ENCODE data around the gene SYNPO2. TPM values are rescaled to one million over a fixed set of nuclear protein-coding genes. Genes with fewer than 3 reads are reported as not detected.

The SYNPO2 gene
- total and polyA plus RNA-seq, 2 of the 8 experiments (the other 6 are each of a cell fraction or from before 2014, with no cell fraction given): 0.50 to 4.2 TPM

DNA sequence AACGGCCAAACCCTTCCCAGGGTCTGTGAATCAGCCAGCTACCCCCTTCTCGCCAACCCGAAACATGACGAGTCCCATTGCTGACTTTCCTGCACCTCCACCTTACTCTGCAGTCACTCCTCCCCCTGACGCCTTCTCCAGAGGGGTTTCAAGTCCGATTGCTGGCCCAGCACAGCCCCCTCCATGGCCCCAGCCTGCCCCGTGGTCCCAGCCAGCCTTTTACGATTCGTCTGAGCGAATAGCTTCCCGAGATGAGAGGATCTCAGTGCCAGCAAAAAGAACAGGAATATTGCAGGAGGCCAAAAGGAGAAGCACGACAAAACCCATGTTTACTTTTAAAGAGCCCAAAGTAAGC lies 141.9 kb downstream of the SYNPO2 start:
- ChIA-PET POLR2A (ENCODE audit: partially characterized antibody) (no interaction called here), CTCF (ENCODE audit: partially characterized antibody) (interaction anchor here (0.9 to 3.3 kb wide), 5 partner anchors 9 to 225 kb away, joined by 3 to 33 read pairs (median 4); partner anchors contain the start of gene USP53)
- Histone ChIP-seq H3K18ac (ENCODE audit: extremely low read depth, low read length) (no peak overlapping the region), H3K36me3 (ENCODE audit: control insufficient read depth in 2 of 4, insufficient read depth in 4 of 4, low read length in 3 of 4) (no peaks in the 10 kb centered on the region), H2AK5ac (ENCODE audit: low read depth, low read length) (no peak overlapping the region), H3K14ac (ENCODE audit: insufficient read length) (no peak overlapping the region), H3K4me2 (ENCODE audit: insufficient read depth in 1 of 2, low read depth in 2 of 2, low read length in 2 of 2) (no peak overlapping the region), H3K4me3 (ENCODE audit: extremely low read depth in 1 of 4, insufficient read depth in 2 of 4, low read depth in 3 of 4, low read length in 4 of 4) (no peak overlapping the region), H3K4ac (replicated peaks; ENCODE audit: insufficient read length, low read depth, low read length) (no peak overlapping the region), H3K4me1 (replicated peaks in 1 of 4; ENCODE audit: control insufficient read depth in 3 of 4, insufficient read depth in 4 of 4, low read length in 3 of 4) (no peaks in the 10 kb centered on the region; a peak in 1 of 7 replicates), H3K79me1 (ENCODE audit: low read depth, low read length) (no peaks in the 10 kb centered on the region), H2BK15ac (ENCODE audit: low read length) (no peak overlapping the region), H3K9ac (replicated peaks in 1 of 4; ENCODE audit: extremely low read depth in 1 of 4, low read depth in 3 of 4, low read length in 3 of 4) (no peak overlapping the region), H3K27ac (ENCODE audit: low read depth, low read length) (no peak overlapping the region), H3K9me3 (ENCODE audit: insufficient read depth in 2 of 2, low read depth in 1 of 2, low read length in 1 of 2) (no peaks in the 10 kb centered on the region), H3K23ac (ENCODE audit: insufficient read length) (no peak overlapping the region), H2BK20ac (ENCODE audit: low read length) (no peak overlapping the region), H4K5ac (ENCODE audit: insufficient read length, low read depth, low read length) (no peak overlapping the region), H4K91ac (replicated peaks; ENCODE audit: insufficient read length, low read length) (no peak overlapping the region), H2BK12ac (ENCODE audit: low read depth, low read length) (no peak overlapping the region), H4K8ac (ENCODE audit: extremely low read depth, insufficient read depth, low read length) (no peak overlapping the region), H3K56ac (replicated peaks; ENCODE audit: insufficient read length, low read depth, low read length) (no peak overlapping the region), H3K23me2 (ENCODE audit: low read depth, low read length) (no peaks in the 10 kb centered on the region), H4K20me1 (replicated peaks in 1 of 2; ENCODE audit: control insufficient read depth in 1 of 2, insufficient read depth in 2 of 2, low read length in 2 of 2) (no peaks in the 10 kb centered on the region), H2AFZ (ENCODE audit: low read length) (no peak overlapping the region), H3K79me2 (ENCODE audit: control insufficient read depth in 1 of 2, insufficient read depth in 2 of 2, low read length in 2 of 2) (no peaks in the 10 kb centered on the region), H2BK5ac (ENCODE audit: low read depth, low read length) (no peak overlapping the region), H2BK120ac (replicated peaks; ENCODE audit: low read depth, low read length) (no peak overlapping the region), H3K27me3 (replicated peaks in 1 of 4; ENCODE audit: control insufficient read depth in 3 of 4, extremely low read depth in 1 of 4, insufficient read depth in 3 of 4, low read length in 3 of 4) (no peaks in the 10 kb centered on the region)
- FAIRE-seq: no peak
- TF ChIP-seq BRCA1 (IDR thresholded peaks at IDR 0.05; ENCODE audit: low read depth, low read length): no peak
- TF ChIP-seq SP4 (IDR thresholded peaks at IDR 0.05; ENCODE audit: low read length): no peak
- DNase-seq (ENCODE audit: low read depth in 1 of 2, low spot score in 2 of 2): no peak
- WGBS, 2 experiments (ENCODE audit: extremely low coverage in 1 of 2, insufficient coverage in 1 of 2, insufficient read length in 1 of 2, insufficient replicate concordance in 2 of 2, low coverage in 1 of 2, low lambda C conversion rate in 2 of 2, missing lambda C conversion rate in 1 of 2): 87% methylated on average over 12 of the region's 12 CpGs; no CpG with 5 or more reads in 1 of the 2 experiments

Data from H1 (cell line).